ENCODE data around the gene GYPC.

GRCh38 chr2:126720638-126721037, 64.7 kb downstream of the GYPC start:
- no peak for TF ChIP-seq CTCF (IDR thresholded peaks at IDR 0.05; ENCODE audit: low read depth, low read length, missing input control)
- no peak for TF ChIP-seq MAX (IDR thresholded peaks at IDR 0.05)
- TF ChIP-seq RAD21 (IDR thresholded peaks at IDR 0.05), result no peak
- no peak for TF ChIP-seq GABPA (IDR thresholded peaks at IDR 0.05 in 1 of 2, conservative IDR thresholded peaks at IDR 0.05 in 1 of 2)
- TF ChIP-seq ZBTB33 (IDR thresholded peaks at IDR 0.05), result no peak

Data from liver (tissue), 3 donors.